ENCODE measurements around the gene R3HDM2.

R3HDM2 gene

DNA sequence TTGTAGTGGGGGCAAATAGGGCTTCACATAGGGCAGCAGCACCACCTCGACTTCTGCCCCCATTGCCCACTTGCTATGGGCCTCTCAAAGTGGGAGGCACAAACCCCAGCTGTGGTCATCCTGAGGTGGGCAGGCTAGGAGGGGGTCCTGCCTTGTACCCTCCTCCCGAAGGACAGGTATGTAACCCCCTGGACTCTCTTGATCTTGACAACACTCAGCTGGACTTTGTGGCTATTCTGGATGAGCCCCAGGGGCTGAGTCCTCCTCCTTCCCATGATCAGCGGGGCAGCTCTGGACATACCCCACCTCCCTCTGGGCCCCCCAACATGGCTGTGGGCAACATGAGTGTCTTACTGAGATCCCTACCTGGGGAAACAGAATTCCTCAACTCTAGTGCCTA is 40.8 kb upstream of the R3HDM2 start:
- no peak overlapping the region for H3K23ac ChIP-seq (ENCODE audit: low read length)
- no peak overlapping the region for H3K14ac ChIP-seq (ENCODE audit: low read length)
- no peak overlapping the region for H3K4ac ChIP-seq (ENCODE audit: low read depth, low read length)
- H3K36me3 ChIP-seq (ENCODE audit: control insufficient read depth in 1 of 2, insufficient read depth in 2 of 2, low read length in 2 of 2), result no peaks in the 10 kb centered on the region
- no peaks in the 10 kb centered on the region for H3K79me2 ChIP-seq (ENCODE audit: control insufficient read depth, insufficient read depth, low read length, poor library complexity)
- DNase-seq, result no peak
- no peak overlapping the region for H3K4me2 ChIP-seq (ENCODE audit: low read length)
- H2BK12ac ChIP-seq (ENCODE audit: low read length), result no peak overlapping the region
- no peak overlapping the region for H2AFZ ChIP-seq (ENCODE audit: insufficient read depth, low read length, poor library complexity)
- H4K91ac ChIP-seq (ENCODE audit: low read depth, low read length), result no peak overlapping the region
- H3K9ac ChIP-seq (ENCODE audit: low read length), result no peak overlapping the region
- H2BK5ac ChIP-seq (ENCODE audit: low read depth, low read length, poor library complexity), result no peak overlapping the region
- no peak overlapping the region for H3K4me3 ChIP-seq (ENCODE audit: low read depth, low read length)
- H4K12ac ChIP-seq (ENCODE audit: low read depth, low read length), result no peak overlapping the region
- H3K27me3 ChIP-seq (ENCODE audit: insufficient read depth, low read length), result peaks cover 33% of the 10 kb centered on the region
- H3K79me1 ChIP-seq (ENCODE audit: low read length), result no peaks in the 10 kb centered on the region
- no peak overlapping the region for H4K8ac ChIP-seq (ENCODE audit: low read depth, low read length)
- no peak overlapping the region for H2AK5ac ChIP-seq (ENCODE audit: low read length)
- no peak overlapping the region for H2BK120ac ChIP-seq (ENCODE audit: insufficient read depth, low read length, poor library complexity)
- H3K27ac ChIP-seq (ENCODE audit: low read depth, low read length), result no peak overlapping the region
- H3K4me1 ChIP-seq (ENCODE audit: control insufficient read depth in 1 of 2, insufficient read depth in 2 of 2, low read length in 2 of 2), result peaks cover 7 to 11% of the 10 kb centered on the region in 2 experiments
- no peaks in the 10 kb centered on the region for H3K9me3 ChIP-seq (ENCODE audit: insufficient read depth, low read depth, low read length)
- WGBS (ENCODE audit: extremely low coverage, insufficient coverage, insufficient read length), result no CpG with 5 or more reads among the region's 3 CpGs
- no peak overlapping the region for H3K18ac ChIP-seq (ENCODE audit: low read length)

DNA sequence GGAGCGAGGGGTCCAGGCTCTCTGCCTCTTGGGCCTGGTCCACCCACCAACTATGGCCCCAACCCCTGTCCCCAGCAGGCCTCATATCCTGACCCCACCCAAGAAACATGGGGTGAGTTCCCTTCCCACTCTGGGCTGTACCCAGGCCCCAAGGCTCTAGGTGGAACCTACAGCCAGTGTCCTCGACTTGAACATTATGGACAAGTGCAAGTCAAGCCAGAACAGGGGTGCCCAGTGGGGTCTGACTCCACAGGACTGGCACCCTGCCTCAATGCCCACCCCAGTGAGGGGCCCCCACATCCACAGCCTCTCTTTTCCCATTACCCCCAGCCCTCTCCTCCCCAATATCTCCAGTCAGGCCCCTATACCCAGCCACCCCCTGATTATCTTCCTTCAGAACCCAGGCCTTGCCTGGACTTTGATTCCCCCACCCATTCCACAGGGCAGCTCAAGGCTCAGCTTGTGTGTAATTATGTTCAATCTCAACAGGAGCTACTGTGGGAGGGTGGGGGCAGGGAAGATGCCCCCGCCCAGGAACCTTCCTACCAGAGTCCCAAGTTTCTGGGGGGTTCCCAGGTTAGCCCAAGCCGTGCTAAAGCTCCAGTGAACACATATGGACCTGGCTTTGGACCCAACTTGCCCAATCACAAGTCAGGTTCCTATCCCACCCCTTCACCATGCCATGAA is 40.3 kb upstream of the R3HDM2 start:
- H3K9me3 ChIP-seq (ENCODE audit: insufficient read depth, low read depth, low read length), result no peaks in the 10 kb centered on the region
- no CpG with 5 or more reads among the region's 4 CpGs for WGBS (ENCODE audit: extremely low coverage, insufficient coverage, insufficient read length)
- no peaks in the 10 kb centered on the region for H3K36me3 ChIP-seq (ENCODE audit: control insufficient read depth in 1 of 2, insufficient read depth in 2 of 2, low read length in 2 of 2)
- no peak overlapping the region for H4K91ac ChIP-seq (ENCODE audit: low read depth, low read length)
- H4K8ac ChIP-seq (ENCODE audit: low read depth, low read length), result no peak overlapping the region
- no peak overlapping the region for H2BK120ac ChIP-seq (ENCODE audit: insufficient read depth, low read length, poor library complexity)
- no peak overlapping the region for H3K14ac ChIP-seq (ENCODE audit: low read length)
- no peak for DNase-seq
- H2BK12ac ChIP-seq (ENCODE audit: low read length), result no peak overlapping the region
- H3K4me2 ChIP-seq (ENCODE audit: low read length), result no peak overlapping the region
- no peak overlapping the region for H4K12ac ChIP-seq (ENCODE audit: low read depth, low read length)
- no peak overlapping the region for H2AK5ac ChIP-seq (ENCODE audit: low read length)
- H3K4me1 ChIP-seq (ENCODE audit: control insufficient read depth in 1 of 2, insufficient read depth in 2 of 2, low read length in 2 of 2), result peaks cover 6 to 8% of the 10 kb centered on the region in 2 experiments
- H3K4me3 ChIP-seq (ENCODE audit: low read depth, low read length), result no peak overlapping the region
- H3K23ac ChIP-seq (ENCODE audit: low read length), result no peak overlapping the region
- no peak overlapping the region for H2BK5ac ChIP-seq (ENCODE audit: low read depth, low read length, poor library complexity)
- H3K9ac ChIP-seq (ENCODE audit: low read length), result no peak overlapping the region
- H3K27ac ChIP-seq (ENCODE audit: low read depth, low read length), result no peak overlapping the region
- H3K4ac ChIP-seq (ENCODE audit: low read depth, low read length), result no peak overlapping the region
- H3K27me3 ChIP-seq (ENCODE audit: insufficient read depth, low read length), result peaks cover 28% of the 10 kb centered on the region
- H3K18ac ChIP-seq (ENCODE audit: low read length), result no peak overlapping the region
- no peaks in the 10 kb centered on the region for H3K79me1 ChIP-seq (ENCODE audit: low read length)
- no peak overlapping the region for H2AFZ ChIP-seq (ENCODE audit: insufficient read depth, low read length, poor library complexity)
- no peaks in the 10 kb centered on the region for H3K79me2 ChIP-seq (ENCODE audit: control insufficient read depth, insufficient read depth, low read length, poor library complexity)

DNA sequence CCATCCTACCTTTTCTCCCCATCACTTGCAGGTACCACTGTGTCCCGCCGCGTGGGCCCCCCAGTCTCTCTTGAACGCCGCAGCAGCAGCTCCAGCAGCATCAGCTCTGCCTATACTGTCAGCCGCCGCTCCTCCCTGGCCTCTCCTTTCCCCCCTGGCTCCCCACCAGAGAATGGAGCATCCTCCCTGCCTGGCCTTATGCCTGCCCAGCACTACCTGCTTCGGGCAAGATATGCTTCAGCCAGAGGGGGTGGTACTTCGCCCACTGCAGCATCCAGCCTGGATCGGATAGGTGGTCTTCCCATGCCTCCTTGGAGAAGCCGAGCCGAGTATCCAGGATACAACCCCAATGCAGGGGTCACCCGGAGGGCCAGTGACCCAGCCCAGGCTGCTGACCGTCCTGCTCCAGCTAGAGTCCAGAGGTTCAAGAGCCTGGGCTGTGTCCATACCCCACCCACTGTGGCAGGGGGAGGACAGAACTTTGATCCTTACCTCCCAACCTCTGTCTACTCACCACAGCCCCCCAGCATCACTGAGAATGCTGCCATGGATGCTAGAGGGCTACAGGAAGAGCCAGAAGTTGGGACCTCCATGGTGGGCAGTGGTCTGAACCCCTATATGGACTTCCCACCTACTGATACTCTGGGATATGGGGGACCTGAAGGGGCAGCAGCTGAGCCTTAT is 39.6 kb upstream of the R3HDM2 start:
- Histone ChIP-seq H3K79me1 (ENCODE audit: low read length) (no peaks in the 10 kb centered on the region), H2BK12ac (ENCODE audit: low read length) (no peak overlapping the region), H3K9me3 (ENCODE audit: insufficient read depth, low read depth, low read length) (no peaks in the 10 kb centered on the region), H3K4me1 (ENCODE audit: control insufficient read depth in 1 of 2, insufficient read depth in 2 of 2, low read length in 2 of 2) (peaks cover 0 to under 1% of the 10 kb centered on the region in 2 experiments), H3K18ac (ENCODE audit: low read length) (no peak overlapping the region), H3K79me2 (ENCODE audit: control insufficient read depth, insufficient read depth, low read length, poor library complexity) (no peaks in the 10 kb centered on the region), H4K12ac (ENCODE audit: low read depth, low read length) (no peak overlapping the region), H3K27me3 (ENCODE audit: insufficient read depth, low read length) (peaks cover 21% of the 10 kb centered on the region), H3K27ac (ENCODE audit: low read depth, low read length) (no peak overlapping the region), H3K9ac (ENCODE audit: low read length) (no peak overlapping the region), H3K4me3 (ENCODE audit: low read depth, low read length) (no peak overlapping the region), H4K8ac (ENCODE audit: low read depth, low read length) (no peak overlapping the region), H3K14ac (ENCODE audit: low read length) (no peak overlapping the region), H3K23ac (ENCODE audit: low read length) (no peak overlapping the region), H4K91ac (ENCODE audit: low read depth, low read length) (no peak overlapping the region), H2AK5ac (ENCODE audit: low read length) (no peak overlapping the region), H2AFZ (ENCODE audit: insufficient read depth, low read length, poor library complexity) (no peak overlapping the region), H2BK120ac (ENCODE audit: insufficient read depth, low read length, poor library complexity) (no peak overlapping the region), H3K4me2 (ENCODE audit: low read length) (no peak overlapping the region), H2BK5ac (ENCODE audit: low read depth, low read length, poor library complexity) (no peak overlapping the region), H3K4ac (ENCODE audit: low read depth, low read length) (no peak overlapping the region), H3K36me3 (ENCODE audit: control insufficient read depth in 1 of 2, insufficient read depth in 2 of 2, low read length in 2 of 2) (no peaks in the 10 kb centered on the region)
- no CpG with 5 or more reads among the region's 14 CpGs for WGBS (ENCODE audit: extremely low coverage, insufficient coverage, insufficient read length)
- no peak for DNase-seq

DNA sequence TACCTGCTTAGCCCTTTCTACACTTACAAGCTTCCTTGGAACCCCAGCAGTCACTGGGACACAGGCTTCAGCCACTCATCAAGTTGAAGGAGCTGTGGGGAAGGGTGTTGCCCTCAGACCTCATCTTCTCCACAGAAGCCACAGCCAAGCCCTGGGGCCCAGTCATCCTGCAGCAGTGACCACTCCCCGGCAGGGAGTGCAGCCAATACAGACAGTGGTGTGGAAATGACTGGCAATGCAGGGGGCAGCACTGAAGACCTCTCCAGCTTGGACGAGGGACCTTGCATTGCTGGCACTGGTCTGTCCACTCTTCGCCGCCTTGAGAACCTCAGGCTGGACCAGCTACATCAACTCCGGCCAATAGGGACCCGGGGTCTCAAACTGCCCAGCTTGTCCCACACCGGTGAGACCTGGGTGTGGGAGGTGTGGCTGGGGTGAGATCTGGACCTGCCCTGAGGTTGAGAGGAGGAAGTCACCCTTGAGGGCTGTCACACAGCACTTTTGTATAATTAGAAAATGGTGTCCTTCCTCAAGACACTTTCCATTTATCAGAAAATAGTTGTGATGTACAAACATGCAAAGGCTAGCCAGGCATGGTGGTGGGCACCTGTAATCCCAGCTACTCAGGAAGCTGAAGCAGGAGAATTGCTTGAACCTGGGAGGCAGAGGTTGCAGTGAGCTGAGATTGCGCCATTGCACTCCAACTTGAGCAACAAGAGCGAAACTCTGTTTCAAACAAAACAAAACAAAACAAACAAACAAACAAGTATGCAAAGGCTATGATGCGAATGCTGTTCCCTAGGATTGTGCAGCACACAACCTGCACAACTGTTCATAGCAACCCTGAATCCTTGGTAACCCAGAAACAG is 38.7 kb upstream of the R3HDM2 start:
- Histone ChIP-seq H3K27ac (ENCODE audit: low read depth, low read length) (no peak overlapping the region), H4K12ac (ENCODE audit: low read depth, low read length) (no peak overlapping the region), H3K9ac (ENCODE audit: low read length) (no peak overlapping the region), H3K27me3 (ENCODE audit: insufficient read depth, low read length) (peaks cover 12% of the 10 kb centered on the region), H2BK12ac (ENCODE audit: low read length) (no peak overlapping the region), H3K4me1 (ENCODE audit: control insufficient read depth in 1 of 2, insufficient read depth in 2 of 2, low read length in 2 of 2) (no peaks in the 10 kb centered on the region), H3K23ac (ENCODE audit: low read length) (no peak overlapping the region), H2AFZ (ENCODE audit: insufficient read depth, low read length, poor library complexity) (no peak overlapping the region), H2BK5ac (ENCODE audit: low read depth, low read length, poor library complexity) (no peak overlapping the region), H4K8ac (ENCODE audit: low read depth, low read length) (no peak overlapping the region), H3K79me1 (ENCODE audit: low read length) (no peaks in the 10 kb centered on the region), H3K14ac (ENCODE audit: low read length) (no peak overlapping the region), H3K4me2 (ENCODE audit: low read length) (no peak overlapping the region), H2BK120ac (ENCODE audit: insufficient read depth, low read length, poor library complexity) (no peak overlapping the region), H3K36me3 (ENCODE audit: control insufficient read depth in 1 of 2, insufficient read depth in 2 of 2, low read length in 2 of 2) (no peaks in the 10 kb centered on the region), H3K18ac (ENCODE audit: low read length) (no peak overlapping the region), H4K91ac (ENCODE audit: low read depth, low read length) (no peak overlapping the region), H2AK5ac (ENCODE audit: low read length) (no peak overlapping the region), H3K9me3 (ENCODE audit: insufficient read depth, low read depth, low read length) (no peaks in the 10 kb centered on the region), H3K4me3 (ENCODE audit: low read depth, low read length) (no peak overlapping the region), H3K4ac (ENCODE audit: low read depth, low read length) (no peak overlapping the region), H3K79me2 (ENCODE audit: control insufficient read depth, insufficient read depth, low read length, poor library complexity) (no peaks in the 10 kb centered on the region)
- no peak for DNase-seq
- no CpG with 5 or more reads among the region's 10 CpGs for WGBS (ENCODE audit: extremely low coverage, insufficient coverage, insufficient read length)

All from trophoblast cell (in vitro differentiated cells and primary cell).